Body of pancreas (tissue), 4 donors: Measurements from ENCODE around the gene ADGRV1. TPM values are rescaled to one million over a fixed set of nuclear protein-coding genes. Genes with fewer than 3 reads are reported as not detected.

Source experiments
- ATAC-seq: fragments of 150-250 bp; one replicate; pipeline ENCODE4 v1.9.1; 2016
- DNase-seq, 4 donors: peaks; one replicate each; pipeline ENCODE4 v3.0.0-alpha.2; 2019
- H3K27ac ChIP-seq, 4 donors: fragments of 200-600 bp; sonication (generic); 1 replicate in 3 of 4; 2 replicates in 1 of 4; pipeline versions ENCODE4 v1.5.1 to v1.6.1; 2016 to 2019; ENCODE audit warnings: mild to moderate bottlenecking in 1 of 4, mixed read lengths in 1 of 4, moderate library complexity in 1 of 4
- H3K27me3 ChIP-seq, 2 donors: fragments of 200-600 bp; sonication (generic); one replicate each; pipeline ENCODE4 v1.6.0; 2016; ENCODE audit warnings: mild to moderate bottlenecking in 1 of 2
- H3K36me3 ChIP-seq, 2 donors: fragments of 200-600 bp; sonication (generic); replicated peaks in 1 of 2; 2 replicates each; pipeline ENCODE4 v1.5.1; 2016; ENCODE audit warnings: low read depth in 2 of 2; ENCODE audit not compliant: insufficient read depth in 1 of 2
- H3K4me1 ChIP-seq: fragments of 200-600 bp; sonication (generic); one replicate; pipeline ENCODE4 v1.6.0; 2016
- H3K4me3 ChIP-seq, 2 donors: fragments of 200-600 bp; sonication (generic); 1 replicate in 1 of 2; 2 replicates in 1 of 2; pipeline ENCODE4 v1.5.1; 2016 to 2019
- H3K9me3 ChIP-seq, 3 donors: fragments of 200-600 bp; sonication (generic); 1 replicate in 2 of 3; 2 replicates in 1 of 3; pipeline ENCODE4 v1.5.1; 2016
- CTCF ChIP-seq, 7 experiments: fragments of 450-650 bp in 4 of 7; fragments of 200-600 bp in 3 of 7; sonication (generic) in 3 of 7; IDR thresholded peaks; one replicate each; pipeline ENCODE4 v1.5.1; 2016 to 2019; ENCODE audit warnings: antibody characterized with exemption in 7 of 7
- POLR2A ChIP-seq, 3 donors: fragments of 450-650 bp; IDR thresholded peaks; one replicate each; pipeline ENCODE4 v1.6.1; 2016; ENCODE audit warnings: antibody characterized with exemption in 3 of 3, mild to moderate bottlenecking in 2 of 3
- WGBS, 2 donors: methylation state at CpG; one replicate each; pipeline ENCODE4 v1.1.5; 2017; 5-methylcytosine and 5-hydroxymethylcytosine counted together
- intact Hi-C: fragments of 100-400 bp; cut with DNase I; formaldehyde crosslinking; loops from one replicate; pipeline ENCODE4 v1.15.1; 2023
- total RNA-seq, 2 donors: library from RNA; depleted of rRNA; stranded (reverse); fragments of >200 nt; gene quantifications; one replicate each; pipeline ENCODE4 v1.1.0, GENCODE V29; 2016

The ADGRV1 gene
- total RNA-seq, 2 donors from 2014 or later: 19.2 to 21.4 TPM

- WGBS, 2 donors: 85 to 90% methylated on average over 2 of the region's 2 CpGs
- intact Hi-C loops: no loop called here
- TF ChIP-seq POLR2A (IDR thresholded peaks at IDR 0.05) (no peak), CTCF (IDR thresholded peaks at IDR 0.05) (no peak)
- H3K9me3 ChIP-seq: no peaks in the 10 kb centered on the region
- no peak overlapping the region for H3K4me3 ChIP-seq
- H3K4me1 ChIP-seq: peaks cover 7% of the 10 kb centered on the region
- ATAC-seq: no peak
- no peak overlapping the region for H3K27ac ChIP-seq
- H3K27me3 ChIP-seq: no peaks in the 10 kb centered on the region
- H3K36me3 ChIP-seq: no peaks in the 10 kb centered on the region
- no peak for DNase-seq
Observed at GRCh38 chr5:90882448-90882847, 323.9 kb downstream of the ADGRV1 start.

GRCh38 chr5:90885180-90885868 lies 326.7 kb downstream of the ADGRV1 start:
- DNase-seq (no peak), ATAC-seq (no peak)
- no peak overlapping the region for H3K4me3 ChIP-seq
- WGBS, 2 donors: 65% methylated on average over 1 of the region's 1 CpG
- no peaks in the 10 kb centered on the region for H3K9me3 ChIP-seq
- intact Hi-C loops: no loop called here
- H3K27me3 ChIP-seq: no peaks in the 10 kb centered on the region
- H3K36me3 ChIP-seq: no peaks in the 10 kb centered on the region
- TF ChIP-seq CTCF (IDR thresholded peaks at IDR 0.05): no peak
- TF ChIP-seq POLR2A (IDR thresholded peaks at IDR 0.05): no peak
- H3K27ac ChIP-seq: no peak overlapping the region
- H3K4me1 ChIP-seq: peaks cover 19% of the 10 kb centered on the region

GRCh38 chr5:90886381-90886780 lies 327.8 kb downstream of the ADGRV1 start:
- Histone ChIP-seq H3K9me3 (no peaks in the 10 kb centered on the region), H3K4me3 (no peak overlapping the region), H3K27ac (no peak overlapping the region), H3K4me1 (peaks cover 19% of the 10 kb centered on the region), H3K27me3 (no peaks in the 10 kb centered on the region), H3K36me3 (no peaks in the 10 kb centered on the region)
- intact Hi-C loops: no loop called here
- ATAC-seq: no peak
- no peak for DNase-seq
- TF ChIP-seq POLR2A (IDR thresholded peaks at IDR 0.05): no peak
- no peak for TF ChIP-seq CTCF (IDR thresholded peaks at IDR 0.05)
- 89 to 94% methylated on average over 5 of the region's 5 CpGs for WGBS, 2 donors

GRCh38 chr5:90888511-90889324 lies 330.1 kb downstream of the ADGRV1 start:
- H3K27me3 ChIP-seq: no peaks in the 10 kb centered on the region
- TF ChIP-seq CTCF (IDR thresholded peaks at IDR 0.05) (no peak), POLR2A (IDR thresholded peaks at IDR 0.05) (no peak)
- H3K4me3 ChIP-seq: no peak overlapping the region
- ATAC-seq: peak; percentile 95
- no peaks in the 10 kb centered on the region for H3K36me3 ChIP-seq
- H3K4me1 ChIP-seq: peaks cover 19% of the 10 kb centered on the region
- WGBS, 2 donors: 87 to 95% methylated on average over 1 of the region's 1 CpG
- no peaks in the 10 kb centered on the region for H3K9me3 ChIP-seq
- peak in 1 of 4 donors; percentile 7 for DNase-seq
- peak overlapping the region; percentile 44 to 71 (median 64) for H3K27ac ChIP-seq
- intact Hi-C loops: no loop called here
